ENCODE measurements around the gene GRK1. TPM values are rescaled to one million over a fixed set of nuclear protein-coding genes. Genes with fewer than 3 reads are reported as not detected.

Gene GRK1
- total RNA-seq, 1 donor from 2014 or later, result not detected

GRCh38 chr13:113656003-113656588, 10.9 kb upstream of the GRK1 start:
- Histone ChIP-seq H3K4me2 (ENCODE audit: low read length) (no peak overlapping the region), H3K4me1 (ENCODE audit: insufficient read depth, low read length) (no peaks in the 10 kb centered on the region), H3K4me3 (ENCODE audit: insufficient read depth, low read depth, low read length) (no peak overlapping the region), H3K27ac (ENCODE audit: low read depth, low read length) (no peak overlapping the region), H3K79me2 (ENCODE audit: insufficient read depth, low read length) (no peaks in the 10 kb centered on the region), H3K27me3 (ENCODE audit: insufficient read depth, low read length) (peaks cover 3% of the 10 kb centered on the region), H3K9ac (ENCODE audit: low read length) (no peak overlapping the region), H3K9me3 (ENCODE audit: insufficient read depth, low read depth, low read length) (no peaks in the 10 kb centered on the region), H2AFZ (ENCODE audit: low read depth, low read length) (no peak overlapping the region), H3K36me3 (ENCODE audit: insufficient read depth, low read length) (no peaks in the 10 kb centered on the region), H4K20me1 (ENCODE audit: insufficient read depth, low read length) (no peaks in the 10 kb centered on the region)
- Mint-ChIP-seq H3K36me3 (ENCODE audit: low read depth, unreplicated experiment) (peaks cover 2% of the 10 kb centered on the region), H3K27me3 (ENCODE audit: low read depth, unreplicated experiment) (no peaks in the 10 kb centered on the region), H3K4me3 (ENCODE audit: unreplicated experiment) (no peak overlapping the region), H3K4me1 (ENCODE audit: low read depth, unreplicated experiment) (peaks cover 6% of the 10 kb centered on the region), H3K27ac (ENCODE audit: unreplicated experiment) (no peak overlapping the region), H3K9me3 (ENCODE audit: unreplicated experiment) (peaks cover 5% of the 10 kb centered on the region)
- TF ChIP-seq CTCF (IDR thresholded peaks at IDR 0.05; ENCODE audit: insufficient read depth, low read depth, low read length), result no peak
- no peak for TF ChIP-seq EZH2 (IDR thresholded peaks at IDR 0.05; ENCODE audit: insufficient read depth, low read length)
- FAIRE-seq (no peak), DNase-seq (ENCODE audit: low read depth) (no peak)

GRCh38 chr13:113656831-113657671, 10.0 kb upstream of the GRK1 start:
- peaks cover 13% of the 10 kb centered on the region for H3K9me3 Mint-ChIP-seq (ENCODE audit: unreplicated experiment)
- H3K27ac Mint-ChIP-seq (ENCODE audit: unreplicated experiment), result no peak overlapping the region

More at GRCh38 chr13:113656831-113657671, 10.0 kb upstream of the GRK1 start:
- H2AFZ ChIP-seq (ENCODE audit: low read depth, low read length), result no peak overlapping the region
- FAIRE-seq (no peak), DNase-seq (ENCODE audit: low read depth) (no peak)
- H3K27ac ChIP-seq (ENCODE audit: low read depth, low read length), result no peak overlapping the region
- H3K36me3 ChIP-seq (ENCODE audit: insufficient read depth, low read length), result no peaks in the 10 kb centered on the region
- TF ChIP-seq EZH2 (IDR thresholded peaks at IDR 0.05; ENCODE audit: insufficient read depth, low read length), result no peak
- TF ChIP-seq CTCF (IDR thresholded peaks at IDR 0.05; ENCODE audit: insufficient read depth, low read depth, low read length), result no peak
- peaks cover 3% of the 10 kb centered on the region for H3K27me3 ChIP-seq (ENCODE audit: insufficient read depth, low read length)
- H3K4me3 Mint-ChIP-seq (ENCODE audit: unreplicated experiment), result no peak overlapping the region
- H3K4me1 ChIP-seq (ENCODE audit: insufficient read depth, low read length), result no peaks in the 10 kb centered on the region
- H3K36me3 Mint-ChIP-seq (ENCODE audit: low read depth, unreplicated experiment), result peaks cover 2% of the 10 kb centered on the region
- no peak overlapping the region for H3K4me2 ChIP-seq (ENCODE audit: low read length)
- H3K9ac ChIP-seq (ENCODE audit: low read length), result no peak overlapping the region
- no peak overlapping the region for H3K4me3 ChIP-seq (ENCODE audit: insufficient read depth, low read depth, low read length)
- H3K27me3 Mint-ChIP-seq (ENCODE audit: low read depth, unreplicated experiment), result no peaks in the 10 kb centered on the region
- H3K9me3 ChIP-seq (ENCODE audit: insufficient read depth, low read depth, low read length), result no peaks in the 10 kb centered on the region
- no peaks in the 10 kb centered on the region for H4K20me1 ChIP-seq (ENCODE audit: insufficient read depth, low read length)
- no peaks in the 10 kb centered on the region for H3K79me2 ChIP-seq (ENCODE audit: insufficient read depth, low read length)
- peaks cover 6% of the 10 kb centered on the region for H3K4me1 Mint-ChIP-seq (ENCODE audit: low read depth, unreplicated experiment)
